Liver (tissue), 9 donors: ENCODE measurements around the gene MDM4. TPM values are rescaled to one million over a fixed set of nuclear protein-coding genes. Genes with fewer than 3 reads are reported as not detected.
"Not testable (repeated sequence)": the region's sequence is repeated elsewhere in the genome, so short reads cannot be mapped to it uniquely, and the experiment has no call there.

Experiments used
- DNase-seq: peaks from one replicate; pipeline ENCODE4 v3.0.0-alpha.2; 2017; ENCODE audit warnings: low spot score
- H3K27ac ChIP-seq, 2 donors: one replicate each; pipeline ENCODE4 v1.7.0; 2013; ENCODE audit warnings: inconsistent platforms in 2 of 2, low read length in 2 of 2, control low read depth in 1 of 2, low read depth in 1 of 2, mild to moderate bottlenecking in 1 of 2
- H3K27me3 ChIP-seq, 4 donors: one replicate each; pipeline versions ENCODE4 v1.6.1 to v1.7.0; 2013; ENCODE audit warnings: low read length in 3 of 4, inconsistent platforms in 1 of 4, mild to moderate bottlenecking in 1 of 4, moderate library complexity in 1 of 4; ENCODE audit not compliant: control insufficient read depth in 4 of 4, insufficient read depth in 4 of 4
- H3K36me3 ChIP-seq, 4 donors: one replicate each; pipeline versions ENCODE4 v1.6.1 to v1.7.0; 2013; ENCODE audit warnings: low read length in 3 of 4, mild to moderate bottlenecking in 3 of 4, low read depth in 1 of 4, moderate library complexity in 1 of 4; ENCODE audit not compliant: control insufficient read depth in 4 of 4, insufficient read depth in 3 of 4
- H3K4me1 ChIP-seq, 4 donors: one replicate each; pipeline versions ENCODE4 v1.6.1 to v1.7.0; 2013; ENCODE audit warnings: low read length in 3 of 4, mild to moderate bottlenecking in 3 of 4, moderate library complexity in 1 of 4; ENCODE audit not compliant: control insufficient read depth in 4 of 4, insufficient read depth in 4 of 4
- H3K4me3 ChIP-seq, 3 donors: one replicate each; pipeline versions ENCODE4 v1.6.1 to v1.7.0; 2013; ENCODE audit warnings: low read length in 3 of 3, control low read depth in 1 of 3, low read depth in 1 of 3, mild to moderate bottlenecking in 1 of 3
- H3K9ac ChIP-seq, 2 donors: one replicate each; pipeline ENCODE4 v1.7.0; 2013; ENCODE audit warnings: low read length in 2 of 2, mild to moderate bottlenecking in 2 of 2, moderate library complexity in 2 of 2, control low read depth in 1 of 2, low read depth in 1 of 2
- H3K9me3 ChIP-seq, 4 donors: one replicate each; pipeline versions ENCODE4 v1.6.1 to v1.7.0; 2013; ENCODE audit warnings: low read length in 3 of 4; ENCODE audit not compliant: control insufficient read depth in 4 of 4
- EGR1 ChIP-seq, 2 donors: IDR thresholded peaks; 2 replicates each; pipeline ENCODE4 v1.6.1; 2016 to 2018; ENCODE audit warnings: antibody characterized with exemption in 2 of 2, low read depth in 2 of 2
- FOXA1 ChIP-seq: IDR thresholded peaks from 2 replicates; pipeline ENCODE4 v1.6.1; 2016; ENCODE audit warnings: antibody characterized with exemption
- FOXA2 ChIP-seq: IDR thresholded peaks from 2 replicates; pipeline ENCODE4 v1.6.1; 2016; ENCODE audit warnings: antibody characterized with exemption
- GABPA ChIP-seq, 2 donors: IDR thresholded peaks in 1 of 2; conservative IDR thresholded peaks in 1 of 2; 2 replicates each; pipeline ENCODE4 v1.6.1; 2016; ENCODE audit warnings: antibody characterized with exemption in 2 of 2, mild to moderate bottlenecking in 1 of 2, moderate library complexity in 1 of 2
- HNF4A ChIP-seq, 2 donors: conservative IDR thresholded peaks; 2 replicates each; pipeline ENCODE4 v1.6.1; 2016; ENCODE audit warnings: antibody characterized with exemption in 2 of 2, mild to moderate bottlenecking in 2 of 2
- JUND ChIP-seq, 2 donors: IDR thresholded peaks; 2 replicates each; pipeline ENCODE4 v1.6.1; 2016; ENCODE audit warnings: antibody characterized with exemption in 2 of 2
- NR2F2 ChIP-seq: IDR thresholded peaks from 2 replicates; pipeline ENCODE4 v1.6.1; 2016; ENCODE audit warnings: antibody characterized with exemption
- RXRA ChIP-seq, 2 donors: IDR thresholded peaks; 2 replicates each; pipeline ENCODE4 v1.6.1; 2017 to 2018; ENCODE audit warnings: antibody characterized with exemption in 2 of 2, mild to moderate bottlenecking in 1 of 2
- SP1 ChIP-seq: IDR thresholded peaks from 2 replicates; pipeline ENCODE4 v1.6.1; 2018; ENCODE audit warnings: antibody characterized with exemption, mild to moderate bottlenecking
- TAF1 ChIP-seq: conservative IDR thresholded peaks from 2 replicates; pipeline ENCODE4 v1.6.1; 2016; ENCODE audit warnings: antibody characterized with exemption, mild to moderate bottlenecking
- YY1 ChIP-seq: IDR thresholded peaks from 2 replicates; pipeline ENCODE4 v1.6.1; 2016; ENCODE audit warnings: antibody characterized with exemption, mild to moderate bottlenecking
- WGBS: extraction: QIAGEN DNeasy Blood & Tissue Kit; methylation state at CpG from one replicate; pipeline ENCODE4 v1.1.7; 2013; 5-methylcytosine and 5-hydroxymethylcytosine counted together
- polyA plus RNA-seq, 2 donors: library from polyadenylated mRNA; stranded (reverse) in 1 of 2; unstranded in 1 of 2; fragments of 200-250 nt in 1 of 2; fragments of >200 nt in 1 of 2; fragmentation: Nextera tagmentation in 1 of 2; extraction: Ambion mirVana in 1 of 2; gene quantifications; one replicate each; pipeline versions ENCODE4 v1.2.1 to v1.2.3, GENCODE V29; 2013 to 2015
- total RNA-seq, 2 donors: library from RNA; depleted of rRNA; stranded (reverse); fragments of >200 nt; gene quantifications; one replicate each; pipeline ENCODE4 v1.2.3, GENCODE V29; 2014
- TF ChIP-seq, protein P1 (sequence below): IDR thresholded peaks from 2 replicates; pipeline ENCODE4 v1.6.1; 2016; ENCODE audit warnings: antibody characterized with exemption
- TF ChIP-seq, protein P2 (sequence below): IDR thresholded peaks from 2 replicates; pipeline ENCODE4 v1.6.1; 2016; ENCODE audit warnings: antibody characterized with exemption
- TF ChIP-seq, protein P3 (sequence below): IDR thresholded peaks from 2 replicates; pipeline ENCODE4 v1.6.1; 2016; ENCODE audit warnings: antibody characterized with exemption, mild to moderate bottlenecking
- TF ChIP-seq, protein P4 (sequence below): fragments of 150-350 bp; IDR thresholded peaks from 2 replicates; pipeline ENCODE4 v1.5.1; 2017; ENCODE audit warnings: improper control_type of control experiment, low read depth, low read length; ENCODE audit not compliant: missing input control
- TF ChIP-seq, protein P5 (sequence below): IDR thresholded peaks from 2 replicates; pipeline ENCODE4 v1.6.1; 2016; ENCODE audit warnings: antibody characterized with exemption
- donor health status: healthy.
- donor health status: healthy.
- donor health status: healthy.
- donor health status: healthy.
- donor health status: healthy.

MDM4 gene
- total and polyA plus RNA-seq, 4 donors: 1.4 to 56.5 (median 21.6) TPM

DNA sequence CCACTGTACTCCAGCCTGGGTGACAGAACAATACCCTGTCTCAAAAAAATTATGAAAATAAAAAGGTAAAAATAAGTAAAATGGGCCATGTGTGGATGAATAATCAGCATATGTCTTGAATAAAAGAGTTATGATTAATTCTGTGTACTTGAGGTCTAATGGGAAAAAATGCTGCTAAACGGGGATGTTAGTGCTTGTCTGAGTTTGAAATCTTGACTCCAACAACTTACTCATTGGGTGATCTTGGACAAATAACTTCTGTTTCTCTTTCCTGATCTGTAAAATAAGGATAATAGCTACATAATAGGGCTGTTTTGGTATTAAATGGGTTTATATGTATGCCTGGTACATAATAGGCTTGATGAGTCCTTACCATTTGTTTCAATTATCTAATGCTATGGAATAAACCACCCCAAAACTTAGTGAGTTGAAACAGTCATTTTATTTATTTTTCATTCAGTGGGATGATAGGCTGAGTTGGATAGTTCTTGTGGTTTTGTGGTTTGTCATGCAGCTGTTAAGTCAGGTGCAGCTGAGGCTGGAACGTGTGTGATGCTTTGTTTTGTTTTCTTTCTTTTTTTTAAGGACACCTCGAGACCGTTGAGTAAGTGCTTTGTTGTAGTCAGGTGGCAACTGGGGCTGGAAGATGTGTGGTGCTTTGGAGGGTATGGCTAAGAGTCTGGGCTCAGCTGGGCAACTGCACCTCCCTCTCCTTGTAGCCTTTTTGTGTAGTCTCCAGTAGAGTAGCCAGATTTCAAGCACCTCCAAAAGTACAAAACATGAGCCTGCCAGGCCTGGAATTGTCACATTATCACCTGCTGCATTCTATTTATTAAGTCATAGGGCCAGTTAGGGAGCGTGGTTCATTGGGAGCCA, 4.9 kb downstream of the MDM4 start:
- peaks cover 5 to 15% (median 7%) of the 10 kb centered on the region in 4 donors for H3K36me3 ChIP-seq
- H3K27ac ChIP-seq: no peak overlapping the region
- H3K9me3 ChIP-seq: no peaks in the 10 kb centered on the region

DNA sequence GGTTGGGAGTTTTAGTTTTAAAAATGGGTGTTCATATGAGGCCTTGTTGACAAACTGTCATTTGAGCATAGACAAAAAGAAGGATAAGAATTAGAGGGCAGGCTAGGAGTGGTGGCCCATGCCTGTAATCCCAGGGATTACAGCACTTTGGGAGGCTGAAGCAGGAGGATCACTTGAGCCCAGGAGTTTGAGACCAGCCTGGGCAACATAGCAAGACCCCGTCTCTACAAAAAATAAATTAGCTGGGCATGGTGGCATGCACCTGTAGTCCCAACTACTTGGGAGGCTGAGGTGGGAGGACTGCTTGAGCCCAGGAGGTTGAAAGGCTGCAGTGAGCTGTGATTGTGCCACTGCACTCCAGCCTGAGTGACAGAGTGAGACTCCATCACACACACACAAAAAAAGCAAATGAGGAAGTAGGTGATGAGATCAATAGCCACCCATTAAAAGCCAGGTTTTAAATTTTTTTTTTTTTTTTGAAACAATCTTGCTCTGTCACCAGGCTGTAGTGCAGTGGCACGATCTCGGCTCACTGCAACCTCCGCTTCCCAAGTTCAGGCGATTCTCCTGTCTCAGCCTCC, 5.8 kb downstream of the MDM4 start:
- not testable (repeated sequence) for H3K27me3 ChIP-seq, H3K4me3 ChIP-seq, H3K27ac ChIP-seq, DNase-seq, H3K9me3 ChIP-seq, H3K9ac ChIP-seq
- 96% methylated on average over 5 of the region's 5 CpGs for WGBS
- Histone ChIP-seq H3K36me3 (peaks cover 6 to 24% (median 14%) of the 10 kb centered on the region in 4 donors), H3K4me1 (peaks cover 4 to 18% (median 10%) of the 10 kb centered on the region in 4 donors)

More for the DNA sequence above, 4.9 kb downstream of the MDM4 start:
- 87% methylated on average over 5 of the region's 5 CpGs for WGBS
- TF ChIP-seq FOXA2 (no peak), JUND (IDR thresholded peaks at IDR 0.05) (no peak), TAF1 (no peak), EGR1 (IDR thresholded peaks at IDR 0.05; ENCODE audit: low read depth in 2 of 2) (no peak), RXRA (IDR thresholded peaks at IDR 0.05) (no peak), FOXA1 (no peak), HNF4A (conservative IDR thresholded peaks at IDR 0.05) (no peak), NR2F2 (no peak), SP1 (no peak), GABPA (IDR thresholded peaks at IDR 0.05 in 1 of 2, conservative IDR thresholded peaks at IDR 0.05 in 1 of 2) (no peak), YY1 (no peak)
- TF ChIP-seq, protein P1, sequence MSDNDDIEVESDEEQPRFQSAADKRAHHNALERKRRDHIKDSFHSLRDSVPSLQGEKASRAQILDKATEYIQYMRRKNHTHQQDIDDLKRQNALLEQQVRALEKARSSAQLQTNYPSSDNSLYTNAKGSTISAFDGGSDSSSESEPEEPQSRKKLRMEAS: no peak
- TF ChIP-seq, protein P2, sequence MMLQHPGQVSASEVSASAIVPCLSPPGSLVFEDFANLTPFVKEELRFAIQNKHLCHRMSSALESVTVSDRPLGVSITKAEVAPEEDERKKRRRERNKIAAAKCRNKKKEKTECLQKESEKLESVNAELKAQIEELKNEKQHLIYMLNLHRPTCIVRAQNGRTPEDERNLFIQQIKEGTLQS: no peak
- TF ChIP-seq, protein P3, sequence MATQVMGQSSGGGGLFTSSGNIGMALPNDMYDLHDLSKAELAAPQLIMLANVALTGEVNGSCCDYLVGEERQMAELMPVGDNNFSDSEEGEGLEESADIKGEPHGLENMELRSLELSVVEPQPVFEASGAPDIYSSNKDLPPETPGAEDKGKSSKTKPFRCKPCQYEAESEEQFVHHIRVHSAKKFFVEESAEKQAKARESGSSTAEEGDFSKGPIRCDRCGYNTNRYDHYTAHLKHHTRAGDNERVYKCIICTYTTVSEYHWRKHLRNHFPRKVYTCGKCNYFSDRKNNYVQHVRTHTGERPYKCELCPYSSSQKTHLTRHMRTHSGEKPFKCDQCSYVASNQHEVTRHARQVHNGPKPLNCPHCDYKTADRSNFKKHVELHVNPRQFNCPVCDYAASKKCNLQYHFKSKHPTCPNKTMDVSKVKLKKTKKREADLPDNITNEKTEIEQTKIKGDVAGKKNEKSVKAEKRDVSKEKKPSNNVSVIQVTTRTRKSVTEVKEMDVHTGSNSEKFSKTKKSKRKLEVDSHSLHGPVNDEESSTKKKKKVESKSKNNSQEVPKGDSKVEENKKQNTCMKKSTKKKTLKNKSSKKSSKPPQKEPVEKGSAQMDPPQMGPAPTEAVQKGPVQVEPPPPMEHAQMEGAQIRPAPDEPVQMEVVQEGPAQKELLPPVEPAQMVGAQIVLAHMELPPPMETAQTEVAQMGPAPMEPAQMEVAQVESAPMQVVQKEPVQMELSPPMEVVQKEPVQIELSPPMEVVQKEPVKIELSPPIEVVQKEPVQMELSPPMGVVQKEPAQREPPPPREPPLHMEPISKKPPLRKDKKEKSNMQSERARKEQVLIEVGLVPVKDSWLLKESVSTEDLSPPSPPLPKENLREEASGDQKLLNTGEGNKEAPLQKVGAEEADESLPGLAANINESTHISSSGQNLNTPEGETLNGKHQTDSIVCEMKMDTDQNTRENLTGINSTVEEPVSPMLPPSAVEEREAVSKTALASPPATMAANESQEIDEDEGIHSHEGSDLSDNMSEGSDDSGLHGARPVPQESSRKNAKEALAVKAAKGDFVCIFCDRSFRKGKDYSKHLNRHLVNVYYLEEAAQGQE: no peak
- TF ChIP-seq, protein P4, sequence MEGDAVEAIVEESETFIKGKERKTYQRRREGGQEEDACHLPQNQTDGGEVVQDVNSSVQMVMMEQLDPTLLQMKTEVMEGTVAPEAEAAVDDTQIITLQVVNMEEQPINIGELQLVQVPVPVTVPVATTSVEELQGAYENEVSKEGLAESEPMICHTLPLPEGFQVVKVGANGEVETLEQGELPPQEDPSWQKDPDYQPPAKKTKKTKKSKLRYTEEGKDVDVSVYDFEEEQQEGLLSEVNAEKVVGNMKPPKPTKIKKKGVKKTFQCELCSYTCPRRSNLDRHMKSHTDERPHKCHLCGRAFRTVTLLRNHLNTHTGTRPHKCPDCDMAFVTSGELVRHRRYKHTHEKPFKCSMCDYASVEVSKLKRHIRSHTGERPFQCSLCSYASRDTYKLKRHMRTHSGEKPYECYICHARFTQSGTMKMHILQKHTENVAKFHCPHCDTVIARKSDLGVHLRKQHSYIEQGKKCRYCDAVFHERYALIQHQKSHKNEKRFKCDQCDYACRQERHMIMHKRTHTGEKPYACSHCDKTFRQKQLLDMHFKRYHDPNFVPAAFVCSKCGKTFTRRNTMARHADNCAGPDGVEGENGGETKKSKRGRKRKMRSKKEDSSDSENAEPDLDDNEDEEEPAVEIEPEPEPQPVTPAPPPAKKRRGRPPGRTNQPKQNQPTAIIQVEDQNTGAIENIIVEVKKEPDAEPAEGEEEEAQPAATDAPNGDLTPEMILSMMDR: no peak
- TF ChIP-seq, protein P5, sequence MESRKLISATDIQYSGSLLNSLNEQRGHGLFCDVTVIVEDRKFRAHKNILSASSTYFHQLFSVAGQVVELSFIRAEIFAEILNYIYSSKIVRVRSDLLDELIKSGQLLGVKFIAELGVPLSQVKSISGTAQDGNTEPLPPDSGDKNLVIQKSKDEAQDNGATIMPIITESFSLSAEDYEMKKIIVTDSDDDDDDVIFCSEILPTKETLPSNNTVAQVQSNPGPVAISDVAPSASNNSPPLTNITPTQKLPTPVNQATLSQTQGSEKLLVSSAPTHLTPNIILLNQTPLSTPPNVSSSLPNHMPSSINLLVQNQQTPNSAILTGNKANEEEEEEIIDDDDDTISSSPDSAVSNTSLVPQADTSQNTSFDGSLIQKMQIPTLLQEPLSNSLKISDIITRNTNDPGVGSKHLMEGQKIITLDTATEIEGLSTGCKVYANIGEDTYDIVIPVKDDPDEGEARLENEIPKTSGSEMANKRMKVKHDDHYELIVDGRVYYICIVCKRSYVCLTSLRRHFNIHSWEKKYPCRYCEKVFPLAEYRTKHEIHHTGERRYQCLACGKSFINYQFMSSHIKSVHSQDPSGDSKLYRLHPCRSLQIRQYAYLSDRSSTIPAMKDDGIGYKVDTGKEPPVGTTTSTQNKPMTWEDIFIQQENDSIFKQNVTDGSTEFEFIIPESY: no peak
- Histone ChIP-seq H3K4me1 (peaks cover 4 to 18% (median 10%) of the 10 kb centered on the region in 4 donors), H3K4me3 (no peak overlapping the region), H3K27me3 (no peaks in the 10 kb centered on the region), H3K9ac (no peak overlapping the region)
- no peak for DNase-seq
